ENCODE results near the gene MAN2A2. TPM values are rescaled to one million over a fixed set of nuclear protein-coding genes. Genes with fewer than 3 reads are reported as not detected.

The MAN2A2 gene
- total RNA-seq, 4 donors from 2014 or later: 76.2 to 188 (median 141) TPM

DNA sequence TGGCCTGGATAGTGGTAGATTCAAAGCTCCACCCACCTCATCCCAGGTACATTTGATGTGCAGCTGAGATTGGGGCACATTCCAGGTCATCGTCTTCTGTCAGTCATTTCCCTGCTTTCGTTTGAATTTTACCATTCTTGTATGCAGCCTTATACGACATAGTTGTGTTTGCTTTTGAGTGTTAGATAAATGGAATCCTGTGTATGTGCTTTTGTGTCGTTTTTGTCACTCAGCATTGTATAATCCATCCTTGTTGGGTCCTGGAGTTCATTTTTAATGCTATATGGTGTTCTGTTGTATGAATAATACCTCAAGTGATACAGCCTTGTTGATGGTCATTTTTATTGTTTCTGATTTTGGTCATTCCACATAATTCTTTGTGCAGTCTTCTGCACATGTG, 58.9 kb downstream of the MAN2A2 start:
- H3K27me3 ChIP-seq: no peaks in the 10 kb centered on the region

DNA sequence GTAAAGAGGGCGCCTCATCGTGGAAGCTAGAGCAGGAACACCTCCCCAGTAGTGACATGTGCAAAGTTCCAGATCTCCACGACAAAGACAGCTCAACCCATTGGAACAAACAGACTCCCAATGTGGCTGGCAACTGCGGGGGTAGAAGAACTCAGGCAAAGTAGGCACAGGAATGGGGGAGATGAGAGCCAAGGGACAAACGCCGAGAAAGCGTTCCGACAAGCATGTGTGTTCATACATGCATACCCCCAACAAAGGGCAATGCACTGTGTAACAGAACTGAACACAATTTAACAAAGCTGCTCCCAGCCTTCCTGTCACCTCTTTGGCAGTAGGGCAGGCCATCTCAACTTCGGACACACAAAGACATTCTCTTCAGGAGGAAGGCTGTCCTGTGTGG, 63.2 kb downstream of the MAN2A2 start:
- Histone ChIP-seq H3K27me3 (no peaks in the 10 kb centered on the region), H3K4me3 (no peak overlapping the region), H3K9me3 (no peaks in the 10 kb centered on the region), H3K36me3 (peaks cover 0 to 34% (median 0%) of the 10 kb centered on the region in 3 donors), H3K4me1 (no peaks in the 10 kb centered on the region), H3K27ac (no peak overlapping the region)
- DNase-seq: no peak
- no peak for TF ChIP-seq POLR2A (IDR thresholded peaks at IDR 0.05)

More for the DNA sequence above, 58.9 kb downstream of the MAN2A2 start:
- H3K4me3 ChIP-seq: no peak overlapping the region
- peaks cover 0 to 41% (median 0%) of the 10 kb centered on the region in 3 donors for H3K36me3 ChIP-seq
- TF ChIP-seq POLR2A (IDR thresholded peaks at IDR 0.05): no peak
- TF ChIP-seq, protein P1, sequence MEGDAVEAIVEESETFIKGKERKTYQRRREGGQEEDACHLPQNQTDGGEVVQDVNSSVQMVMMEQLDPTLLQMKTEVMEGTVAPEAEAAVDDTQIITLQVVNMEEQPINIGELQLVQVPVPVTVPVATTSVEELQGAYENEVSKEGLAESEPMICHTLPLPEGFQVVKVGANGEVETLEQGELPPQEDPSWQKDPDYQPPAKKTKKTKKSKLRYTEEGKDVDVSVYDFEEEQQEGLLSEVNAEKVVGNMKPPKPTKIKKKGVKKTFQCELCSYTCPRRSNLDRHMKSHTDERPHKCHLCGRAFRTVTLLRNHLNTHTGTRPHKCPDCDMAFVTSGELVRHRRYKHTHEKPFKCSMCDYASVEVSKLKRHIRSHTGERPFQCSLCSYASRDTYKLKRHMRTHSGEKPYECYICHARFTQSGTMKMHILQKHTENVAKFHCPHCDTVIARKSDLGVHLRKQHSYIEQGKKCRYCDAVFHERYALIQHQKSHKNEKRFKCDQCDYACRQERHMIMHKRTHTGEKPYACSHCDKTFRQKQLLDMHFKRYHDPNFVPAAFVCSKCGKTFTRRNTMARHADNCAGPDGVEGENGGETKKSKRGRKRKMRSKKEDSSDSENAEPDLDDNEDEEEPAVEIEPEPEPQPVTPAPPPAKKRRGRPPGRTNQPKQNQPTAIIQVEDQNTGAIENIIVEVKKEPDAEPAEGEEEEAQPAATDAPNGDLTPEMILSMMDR (IDR thresholded peaks at IDR 0.05): no peak
- no peaks in the 10 kb centered on the region for H3K9me3 ChIP-seq
- no peak for DNase-seq
- peaks cover 0 to 7% (median 0%) of the 10 kb centered on the region in 4 donors for H3K4me1 ChIP-seq
- H3K27ac ChIP-seq: no peak overlapping the region

DNA sequence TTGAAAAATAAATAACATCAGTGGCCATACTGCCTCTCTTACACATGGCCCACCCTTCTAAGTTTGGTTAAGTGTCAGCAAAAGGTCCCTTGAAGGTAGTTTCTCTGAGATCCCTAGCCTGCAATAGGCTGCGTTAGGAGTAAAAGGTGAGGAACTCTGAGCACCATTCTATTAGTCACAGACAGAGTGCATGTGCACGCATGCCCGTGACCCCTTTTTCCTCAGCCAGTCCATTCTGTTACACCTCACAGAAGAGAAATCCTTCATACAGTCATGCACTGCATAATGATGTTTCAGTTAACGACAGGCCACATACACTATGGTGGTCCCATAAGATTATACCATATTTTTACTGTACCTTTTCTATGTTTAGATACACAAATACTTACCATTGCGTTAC, 64.1 kb downstream of the MAN2A2 start:
- no peak for DNase-seq
- peaks cover 0 to 31% (median 0%) of the 10 kb centered on the region in 3 donors for H3K36me3 ChIP-seq
- no peaks in the 10 kb centered on the region for H3K4me1 ChIP-seq
- no peak overlapping the region for H3K4me3 ChIP-seq
- H3K27ac ChIP-seq: no peak overlapping the region
- TF ChIP-seq, protein P1 (IDR thresholded peaks at IDR 0.05): no peak
- no peak for TF ChIP-seq POLR2A (IDR thresholded peaks at IDR 0.05)
- no peaks in the 10 kb centered on the region for H3K9me3 ChIP-seq
- no peaks in the 10 kb centered on the region for H3K27me3 ChIP-seq

DNA sequence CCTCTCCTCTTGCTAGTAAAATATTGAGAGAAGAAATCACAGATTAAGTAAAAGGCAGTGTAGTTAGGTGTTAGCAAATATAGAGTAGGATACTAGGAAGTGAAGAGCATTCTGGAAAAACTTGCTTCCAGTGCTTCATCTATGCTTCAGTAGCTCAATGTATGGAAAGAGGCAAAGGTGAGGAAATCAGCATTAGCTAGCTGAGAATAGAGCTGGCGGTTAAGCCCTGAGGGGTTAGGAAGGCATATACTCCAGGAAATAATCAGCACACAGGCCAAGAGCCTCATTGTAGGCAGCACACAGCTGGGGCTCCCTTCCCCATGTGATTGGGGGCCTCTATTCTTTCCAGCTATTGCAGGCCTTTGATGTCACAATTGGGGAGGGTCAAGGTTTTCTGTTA, 65.3 kb downstream of the MAN2A2 start:
- Histone ChIP-seq H3K27ac (no peak overlapping the region), H3K4me1 (no peaks in the 10 kb centered on the region), H3K27me3 (no peaks in the 10 kb centered on the region), H3K9me3 (no peaks in the 10 kb centered on the region), H3K4me3 (no peak overlapping the region), H3K36me3 (peaks cover 0 to 26% (median 0%) of the 10 kb centered on the region in 3 donors)
- no peak for TF ChIP-seq POLR2A (IDR thresholded peaks at IDR 0.05)
- TF ChIP-seq, protein P1 (IDR thresholded peaks at IDR 0.05): no peak
- no peak for DNase-seq

DNA sequence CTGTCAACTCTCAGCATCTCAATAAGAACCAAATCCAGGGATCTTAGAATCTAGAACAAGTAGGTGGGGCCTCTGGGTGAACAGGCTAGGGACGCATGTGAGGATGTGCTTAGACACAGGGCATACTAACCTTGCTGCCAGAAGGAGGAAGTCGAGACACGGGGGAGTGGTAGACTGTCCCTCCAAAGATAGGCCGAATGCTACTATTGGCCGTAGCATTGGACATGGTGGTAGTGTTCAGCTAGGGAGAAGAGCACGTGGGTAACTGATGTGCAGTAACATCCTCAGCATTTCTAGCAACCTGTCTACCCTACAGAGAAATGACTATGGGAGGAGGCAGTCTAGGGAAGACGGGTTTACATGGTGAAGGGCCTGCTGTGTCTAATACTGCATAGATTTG, 67.2 kb downstream of the MAN2A2 start:
- H3K4me3 ChIP-seq: no peak overlapping the region
- no peaks in the 10 kb centered on the region for H3K4me1 ChIP-seq
- no peaks in the 10 kb centered on the region for H3K9me3 ChIP-seq
- DNase-seq: no peak
- TF ChIP-seq POLR2A (IDR thresholded peaks at IDR 0.05): no peak
- TF ChIP-seq, protein P1 (IDR thresholded peaks at IDR 0.05): no peak
- H3K36me3 ChIP-seq: peaks cover 0 to 25% (median 0%) of the 10 kb centered on the region in 3 donors
- H3K27ac ChIP-seq: no peak overlapping the region
- no peaks in the 10 kb centered on the region for H3K27me3 ChIP-seq

DNA sequence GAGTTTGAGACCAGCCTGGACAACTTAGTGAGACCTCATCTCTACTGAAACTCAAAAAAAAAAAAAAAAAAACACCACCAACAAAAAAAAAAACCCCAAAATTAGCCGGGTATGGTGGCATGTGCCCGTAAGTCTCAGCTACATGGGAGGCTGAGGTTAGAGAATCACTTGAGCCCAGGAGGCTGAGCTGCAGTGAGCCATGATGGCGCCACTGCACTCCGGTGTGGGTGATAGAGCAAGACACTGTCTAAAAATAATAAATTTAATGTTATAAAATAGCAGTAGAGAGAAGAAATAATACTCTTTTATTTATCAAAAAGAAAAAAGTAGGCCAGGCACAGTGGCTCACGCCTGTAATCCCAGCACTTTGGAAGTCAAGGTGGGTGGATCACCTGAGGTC, 69.0 kb downstream of the MAN2A2 start:
- Histone ChIP-seq H3K4me3 (no peak overlapping the region), H3K9me3 (no peaks in the 10 kb centered on the region), H3K27ac (no peak overlapping the region), H3K4me1 (no peaks in the 10 kb centered on the region), H3K36me3 (peaks cover 0 to 11% (median 0%) of the 10 kb centered on the region in 3 donors), H3K27me3 (no peaks in the 10 kb centered on the region)
- TF ChIP-seq, protein P1 (IDR thresholded peaks at IDR 0.05): no peak
- no peak for TF ChIP-seq POLR2A (IDR thresholded peaks at IDR 0.05)
- DNase-seq: no peak

Small RNA genes lying within 50 kb of the gene (small RNA-seq; reads per million reads assigned to genes)
- gene RN7SL363P: 0 reads per million in 2 donors

Other genes starting within 250 kb of the MAN2A2 start
- gene BLM, start 186.0 kb upstream of the MAN2A2 start, total RNA-seq: 1 to 10 TPM in 3 of 4 donors, under 1 TPM in 1; 0.94 to 8.4 (median 4.2) TPM
- gene FURIN, start 34.7 kb upstream of the MAN2A2 start, total RNA-seq: 10 to 100 TPM; 53.6 to 76.7 (median 70.1) TPM
- gene FES, start 18.8 kb upstream of the MAN2A2 start, total RNA-seq: 10 to 100 TPM in 3 of 4 donors, 1 to 10 TPM in 1; 4.7 to 37.1 (median 20.5) TPM
- gene HDDC3, start 29.2 kb downstream of the MAN2A2 start, total RNA-seq: 10 to 100 TPM; 16.5 to 35.6 (median 23.4) TPM
- 10 to 100 TPM; 45.6 to 78.4 (median 55.3) TPM for gene UNC45A, start 32.0 kb downstream of the MAN2A2 start, total RNA-seq
- 10 to 100 TPM; 10.2 to 23.1 (median 20.1) TPM for gene RCCD1, start 51.6 kb downstream of the MAN2A2 start, total RNA-seq
- gene PRC1, start 91.2 kb downstream of the MAN2A2 start, total RNA-seq: 10 to 100 TPM; 11.9 to 86.6 (median 22.8) TPM
- gene VPS33B, start 119.3 kb downstream of the MAN2A2 start, total RNA-seq: 10 to 100 TPM; 12.4 to 31.5 (median 27.8) TPM
- gene SV2B, start 197.0 kb downstream of the MAN2A2 start, total RNA-seq: 1 to 10 TPM in 1 of 4 donors, under 1 TPM in 3; 0.18 to 2.5 (median 0.69) TPM

Data from Peyer's patch (tissue), 4 donors.